Measurements from ENCODE around the gene UBXN10. TPM values are rescaled to one million over a fixed set of nuclear protein-coding genes. Genes with fewer than 3 reads are reported as not detected.
"Not testable (repeated sequence)": the region's sequence is repeated elsewhere in the genome, so short reads cannot be mapped to it uniquely, and the experiment has no call there.

UBXN10 gene
- total RNA-seq, 1 experiment from 2014 or later, result 0.05 TPM

DNA sequence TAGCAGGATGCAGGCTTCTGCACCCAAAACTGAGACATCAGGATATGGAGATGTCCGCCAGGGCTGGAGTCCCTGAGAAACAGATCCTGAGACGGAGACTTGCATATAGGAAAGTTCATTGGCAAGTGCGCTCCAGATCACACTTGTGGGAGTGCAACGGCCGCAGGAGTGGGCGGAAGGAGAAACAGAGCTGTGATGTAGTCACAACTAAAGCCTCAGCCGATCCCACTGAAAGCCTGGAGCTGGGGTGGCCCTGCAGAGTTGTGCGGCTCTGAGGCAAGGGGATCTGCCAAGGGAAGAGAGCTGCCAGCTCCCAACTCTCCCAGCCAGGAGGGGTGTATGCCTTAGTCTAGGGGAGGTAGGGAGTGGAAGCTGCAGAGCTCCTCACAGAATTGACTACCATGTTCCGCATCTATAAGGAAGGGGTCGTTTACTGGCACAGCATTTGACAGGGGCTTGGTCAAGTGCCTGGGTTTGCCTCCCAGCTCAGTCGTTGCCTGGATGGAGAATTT is 42.5 kb downstream of the UBXN10 start:
- no peaks in the 10 kb centered on the region for H3K9me3 ChIP-seq (ENCODE audit: control insufficient read depth, insufficient read depth, low read depth, low read length)
- no peaks in the 10 kb centered on the region for H3K4me1 ChIP-seq (ENCODE audit: control insufficient read depth, insufficient read depth, low read length)
- in situ Hi-C loops (cut with HindIII; ENCODE audit: low pct_unique_long_range_greater_than_20kb, low sequenced_read_pairs), result no loop called here
- no peaks in the 10 kb centered on the region for H3K36me3 ChIP-seq (ENCODE audit: control insufficient read depth, insufficient read depth, low read length)
- POLR2A ChIA-PET, result no interaction called here
- no TSS peak for BruUV-seq (replicated peaks)
- H3K27me3 ChIP-seq (ENCODE audit: control insufficient read depth, insufficient read depth, low read length), result peaks cover 36% of the 10 kb centered on the region
- CTCF ChIA-PET, result interaction anchor here (0.6 kb wide), 1 partner anchor 12 kb away, joined by 15 read pairs; no protein-coding TSS in a partner anchor
- ATAC-seq (no peak), DNase-seq (ENCODE audit: low read depth, low spot score) (no peak)
- H3K27ac ChIP-seq (ENCODE audit: low read length), result no peak overlapping the region
- TF ChIP-seq POLR2AphosphoS5 (IDR thresholded peaks at IDR 0.05; ENCODE audit: low read depth, low read length), result no peak
- TF ChIP-seq SIN3A (IDR thresholded peaks at IDR 0.05; ENCODE audit: borderline replicate concordance, insufficient read depth, low read depth, low read length), result no peak
- TF ChIP-seq TCF7L2 (IDR thresholded peaks at IDR 0.05; ENCODE audit: low read depth, low read length), result no peak
- TF ChIP-seq, protein P1, sequence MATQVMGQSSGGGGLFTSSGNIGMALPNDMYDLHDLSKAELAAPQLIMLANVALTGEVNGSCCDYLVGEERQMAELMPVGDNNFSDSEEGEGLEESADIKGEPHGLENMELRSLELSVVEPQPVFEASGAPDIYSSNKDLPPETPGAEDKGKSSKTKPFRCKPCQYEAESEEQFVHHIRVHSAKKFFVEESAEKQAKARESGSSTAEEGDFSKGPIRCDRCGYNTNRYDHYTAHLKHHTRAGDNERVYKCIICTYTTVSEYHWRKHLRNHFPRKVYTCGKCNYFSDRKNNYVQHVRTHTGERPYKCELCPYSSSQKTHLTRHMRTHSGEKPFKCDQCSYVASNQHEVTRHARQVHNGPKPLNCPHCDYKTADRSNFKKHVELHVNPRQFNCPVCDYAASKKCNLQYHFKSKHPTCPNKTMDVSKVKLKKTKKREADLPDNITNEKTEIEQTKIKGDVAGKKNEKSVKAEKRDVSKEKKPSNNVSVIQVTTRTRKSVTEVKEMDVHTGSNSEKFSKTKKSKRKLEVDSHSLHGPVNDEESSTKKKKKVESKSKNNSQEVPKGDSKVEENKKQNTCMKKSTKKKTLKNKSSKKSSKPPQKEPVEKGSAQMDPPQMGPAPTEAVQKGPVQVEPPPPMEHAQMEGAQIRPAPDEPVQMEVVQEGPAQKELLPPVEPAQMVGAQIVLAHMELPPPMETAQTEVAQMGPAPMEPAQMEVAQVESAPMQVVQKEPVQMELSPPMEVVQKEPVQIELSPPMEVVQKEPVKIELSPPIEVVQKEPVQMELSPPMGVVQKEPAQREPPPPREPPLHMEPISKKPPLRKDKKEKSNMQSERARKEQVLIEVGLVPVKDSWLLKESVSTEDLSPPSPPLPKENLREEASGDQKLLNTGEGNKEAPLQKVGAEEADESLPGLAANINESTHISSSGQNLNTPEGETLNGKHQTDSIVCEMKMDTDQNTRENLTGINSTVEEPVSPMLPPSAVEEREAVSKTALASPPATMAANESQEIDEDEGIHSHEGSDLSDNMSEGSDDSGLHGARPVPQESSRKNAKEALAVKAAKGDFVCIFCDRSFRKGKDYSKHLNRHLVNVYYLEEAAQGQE (IDR thresholded peaks at IDR 0.05; ENCODE audit: insufficient read depth in 1 of 2, low read depth in 2 of 2, low read length in 1 of 2), result no peak
- TF ChIP-seq CTCF (IDR thresholded peaks at IDR 0.05), result no peak
- intact Hi-C loops (cut with micrococcal nuclease; ENCODE audit: unreplicated experiment), result no loop called here
- H3K4me3 ChIP-seq (ENCODE audit: low read depth in 2 of 2, low read length in 2 of 2), result no peak overlapping the region

DNA sequence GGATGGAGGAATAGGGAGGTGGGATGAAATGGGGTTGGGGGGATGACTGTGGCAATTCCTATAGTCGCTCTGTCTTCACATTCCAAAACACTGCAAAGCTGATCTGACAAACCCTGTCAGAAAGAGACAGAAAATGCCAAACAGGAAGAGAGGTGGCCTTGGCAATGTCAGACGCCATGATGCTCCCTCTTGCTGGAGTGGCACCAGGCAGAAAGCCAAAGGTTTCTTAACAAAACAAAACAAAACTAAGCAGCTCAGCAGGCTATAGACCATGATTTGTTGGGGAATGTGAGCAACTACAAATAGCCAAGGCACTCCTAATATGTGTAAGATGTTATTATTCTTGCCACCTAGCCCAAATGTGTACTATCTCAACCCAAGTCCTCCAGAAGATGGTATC is 43.3 kb downstream of the UBXN10 start:
- ATAC-seq, result no peak
- no peak overlapping the region for H3K4me3 ChIP-seq (ENCODE audit: low read depth in 2 of 2, low read length in 2 of 2)
- CTCF ChIA-PET, result no interaction called here
- no peak for TF ChIP-seq TCF7L2 (IDR thresholded peaks at IDR 0.05; ENCODE audit: low read depth, low read length)
- TF ChIP-seq POLR2AphosphoS5 (IDR thresholded peaks at IDR 0.05; ENCODE audit: low read depth, low read length), result no peak
- no peak for TF ChIP-seq SIN3A (IDR thresholded peaks at IDR 0.05; ENCODE audit: borderline replicate concordance, insufficient read depth, low read depth, low read length)
- TF ChIP-seq CTCF (IDR thresholded peaks at IDR 0.05), result no peak
- BruUV-seq (replicated peaks), result no TSS peak
- no peak for DNase-seq (ENCODE audit: low read depth, low spot score)
- peaks cover 39% of the 10 kb centered on the region for H3K27me3 ChIP-seq (ENCODE audit: control insufficient read depth, insufficient read depth, low read length)
- no peaks in the 10 kb centered on the region for H3K9me3 ChIP-seq (ENCODE audit: control insufficient read depth, insufficient read depth, low read depth, low read length)
- H3K4me1 ChIP-seq (ENCODE audit: control insufficient read depth, insufficient read depth, low read length), result no peaks in the 10 kb centered on the region
- in situ Hi-C loops (cut with HindIII; ENCODE audit: low pct_unique_long_range_greater_than_20kb, low sequenced_read_pairs), result no loop called here
- POLR2A ChIA-PET, result interaction anchor here (0.7 kb wide), 1 partner anchor 43 kb away, joined by 6 read pairs; no protein-coding TSS in a partner anchor
- intact Hi-C loops (cut with micrococcal nuclease; ENCODE audit: unreplicated experiment), result no loop called here
- no peak overlapping the region for H3K27ac ChIP-seq (ENCODE audit: low read length)
- no peaks in the 10 kb centered on the region for H3K36me3 ChIP-seq (ENCODE audit: control insufficient read depth, insufficient read depth, low read length)

GRCh38 chr1:20232564-20232963 is 46.7 kb downstream of the UBXN10 start:
- CTCF ChIA-PET; H3K36me3 ChIP-seq (ENCODE audit: control insufficient read depth, insufficient read depth, low read length); DNase-seq (ENCODE audit: low read depth, low spot score); ATAC-seq; BruUV-seq (replicated peaks); H3K9me3 ChIP-seq (ENCODE audit: control insufficient read depth, insufficient read depth, low read depth, low read length); intact Hi-C loops (cut with micrococcal nuclease; ENCODE audit: unreplicated experiment); H3K4me3 ChIP-seq (ENCODE audit: low read depth in 2 of 2, low read length in 2 of 2); in situ Hi-C loops (cut with HindIII; ENCODE audit: low pct_unique_long_range_greater_than_20kb, low sequenced_read_pairs); H3K4me1 ChIP-seq (ENCODE audit: control insufficient read depth, insufficient read depth, low read length); POLR2A ChIA-PET; H3K27ac ChIP-seq (ENCODE audit: low read length): not testable (repeated sequence)
- peaks cover 25% of the 10 kb centered on the region for H3K27me3 ChIP-seq (ENCODE audit: control insufficient read depth, insufficient read depth, low read length)
